Astrocyte (in vitro differentiated cells and primary cell): ENCODE measurements around the gene KRTAP5-8.

Experiments used
- EZH2 ChIP-seq: IDR thresholded peaks from 2 replicates; pipeline ENCODE4 v1.6.1; 2012; ENCODE audit warnings: mild to moderate bottlenecking, low read length, inconsistent platforms; ENCODE audit not compliant: insufficient read depth
- TF ChIP-seq, protein P1 (sequence below): IDR thresholded peaks from 2 replicates; pipeline ENCODE4 v1.5.1; 2011; ENCODE audit warnings: low read depth, mild to moderate bottlenecking, inconsistent platforms, low read length, moderate library complexity; ENCODE audit not compliant: insufficient read depth

DNA sequence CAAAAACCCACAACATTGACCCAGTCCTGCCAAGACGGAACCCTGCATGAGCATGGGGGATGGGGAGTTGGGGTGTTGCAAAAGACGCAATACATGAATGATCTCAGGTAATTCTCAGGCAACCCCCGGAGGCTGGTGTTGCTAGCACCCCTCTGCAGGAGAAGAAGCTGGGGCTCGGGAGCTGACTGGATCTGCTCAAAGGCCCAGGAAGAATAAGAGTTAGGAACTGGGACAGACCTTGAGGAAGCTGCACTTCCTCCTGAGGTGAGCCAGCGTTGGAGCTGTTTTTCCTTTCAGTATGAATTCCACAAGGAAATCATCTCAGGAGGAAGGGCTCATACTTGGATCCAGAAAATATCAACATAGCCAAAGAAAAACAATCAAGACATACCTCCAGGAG lies 10.3 kb downstream of the KRTAP5-8 start, which contains the start of gene KRTAP5-9:
- TF ChIP-seq, protein P1, sequence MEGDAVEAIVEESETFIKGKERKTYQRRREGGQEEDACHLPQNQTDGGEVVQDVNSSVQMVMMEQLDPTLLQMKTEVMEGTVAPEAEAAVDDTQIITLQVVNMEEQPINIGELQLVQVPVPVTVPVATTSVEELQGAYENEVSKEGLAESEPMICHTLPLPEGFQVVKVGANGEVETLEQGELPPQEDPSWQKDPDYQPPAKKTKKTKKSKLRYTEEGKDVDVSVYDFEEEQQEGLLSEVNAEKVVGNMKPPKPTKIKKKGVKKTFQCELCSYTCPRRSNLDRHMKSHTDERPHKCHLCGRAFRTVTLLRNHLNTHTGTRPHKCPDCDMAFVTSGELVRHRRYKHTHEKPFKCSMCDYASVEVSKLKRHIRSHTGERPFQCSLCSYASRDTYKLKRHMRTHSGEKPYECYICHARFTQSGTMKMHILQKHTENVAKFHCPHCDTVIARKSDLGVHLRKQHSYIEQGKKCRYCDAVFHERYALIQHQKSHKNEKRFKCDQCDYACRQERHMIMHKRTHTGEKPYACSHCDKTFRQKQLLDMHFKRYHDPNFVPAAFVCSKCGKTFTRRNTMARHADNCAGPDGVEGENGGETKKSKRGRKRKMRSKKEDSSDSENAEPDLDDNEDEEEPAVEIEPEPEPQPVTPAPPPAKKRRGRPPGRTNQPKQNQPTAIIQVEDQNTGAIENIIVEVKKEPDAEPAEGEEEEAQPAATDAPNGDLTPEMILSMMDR, result no peak
- TF ChIP-seq EZH2, result no peak
